Upper lobe of right lung (tissue), 1 donor: ENCODE measurements around the gene TENM4. TPM values are rescaled to one million over a fixed set of nuclear protein-coding genes. Genes with fewer than 3 reads are reported as not detected.
"Not testable (repeated sequence)": the region's sequence is repeated elsewhere in the genome, so short reads cannot be mapped to it uniquely, and the experiment has no call there.

Source experiments
- ATAC-seq: fragments of 200-7000 bp; cut with Tn5 transposase; one replicate; pipeline ENCODE4 v1.9.1; 2020; ENCODE audit warnings: mild to moderate bottlenecking, moderate library complexity
- DNase-seq: peaks from one replicate; pipeline ENCODE4 v3.0.0-alpha.2; 2020
- H3K27ac ChIP-seq: fragments of 200-600 bp; one replicate; pipeline ENCODE4 v1.8.0; 2022
- H3K27me3 ChIP-seq: fragments of 200-600 bp; one replicate; pipeline ENCODE4 v1.8.0; 2022; ENCODE audit warnings: mild to moderate bottlenecking
- H3K36me3 ChIP-seq: fragments of 200-600 bp; one replicate; pipeline ENCODE4 v1.8.0; 2022
- H3K4me1 ChIP-seq: fragments of 200-600 bp; one replicate; pipeline ENCODE4 v1.8.0; 2022
- H3K4me3 ChIP-seq: fragments of 200-600 bp; one replicate; pipeline ENCODE4 v1.8.0; 2022; ENCODE audit warnings: mild to moderate bottlenecking
- H3K9me3 ChIP-seq: fragments of 200-600 bp; one replicate; pipeline ENCODE4 v1.8.0; 2022
- CTCF ChIP-seq: fragments of 200-600 bp; IDR thresholded peaks from one replicate; pipeline ENCODE4 v1.8.0; 2022; ENCODE audit warnings: antibody characterized with exemption
- intact Hi-C: fragments of 100-400 bp; cut with DNase I; formaldehyde crosslinking; loops from one replicate; pipeline ENCODE4 v1.11.0; 2022
- total RNA-seq: library from RNA; stranded (reverse); fragmentation: NEBNext Ultra II Directional; extraction: Animal tissue kit (Norgen Biotek cat#: 25700); gene quantifications from one replicate; pipeline ENCODE4 v1.2.1, GENCODE V29; 2021
- donor health status: DM: no; HTN: yes; CAD: no; lungs with severe emphysema.

TENM4 gene
- total RNA-seq, 1 donor from 2014 or later: 4.3 TPM

GRCh38 chr11:78613378-78613813 lies 827.4 kb downstream of the TENM4 start:
- Histone ChIP-seq H3K27ac (no peak overlapping the region), H3K36me3 (no peaks in the 10 kb centered on the region), H3K27me3 (no peaks in the 10 kb centered on the region), H3K4me3 (no peak overlapping the region), H3K4me1 (no peaks in the 10 kb centered on the region), H3K9me3 (no peaks in the 10 kb centered on the region)
- intact Hi-C loops: no loop called here
- DNase-seq: no peak
- ATAC-seq: no peak
- TF ChIP-seq CTCF: no peak

- ATAC-seq: peak; percentile 28
- Histone ChIP-seq H3K36me3 (no peaks in the 10 kb centered on the region), H3K4me1 (no peaks in the 10 kb centered on the region), H3K9me3 (no peaks in the 10 kb centered on the region), H3K27me3 (no peaks in the 10 kb centered on the region), H3K4me3 (no peak overlapping the region), H3K27ac (no peak overlapping the region)
- TF ChIP-seq CTCF: no peak
- intact Hi-C loops: no loop called here
- DNase-seq: no peak
Measured at GRCh38 chr11:78612721-78613377, 828.0 kb downstream of the TENM4 start.

- H3K27ac ChIP-seq, H3K27me3 ChIP-seq, DNase-seq, H3K4me3 ChIP-seq, H3K4me1 ChIP-seq, intact Hi-C loops, ATAC-seq, H3K36me3 ChIP-seq, H3K9me3 ChIP-seq: not testable (repeated sequence)
Measured at GRCh38 chr11:78609321-78609720, 831.5 kb downstream of the TENM4 start.

GRCh38 chr11:78607696-78608095 lies 833.1 kb downstream of the TENM4 start:
- no peak overlapping the region for H3K27ac ChIP-seq
- H3K4me1 ChIP-seq: no peaks in the 10 kb centered on the region
- no peak overlapping the region for H3K4me3 ChIP-seq
- no peaks in the 10 kb centered on the region for H3K36me3 ChIP-seq
- no peaks in the 10 kb centered on the region for H3K9me3 ChIP-seq
- no peak for TF ChIP-seq CTCF
- ATAC-seq: no peak
- H3K27me3 ChIP-seq: peaks cover 4% of the 10 kb centered on the region
- no peak for DNase-seq
- intact Hi-C loops: no loop called here

- H3K36me3 ChIP-seq: no peaks in the 10 kb centered on the region
- DNase-seq: no peak
- no peak overlapping the region for H3K27ac ChIP-seq
- intact Hi-C loops: no loop called here
- TF ChIP-seq CTCF: no peak
- H3K4me1 ChIP-seq: no peaks in the 10 kb centered on the region
- H3K4me3 ChIP-seq: no peak overlapping the region
- H3K27me3 ChIP-seq: peaks cover 4% of the 10 kb centered on the region
- no peak for ATAC-seq
- H3K9me3 ChIP-seq: no peaks in the 10 kb centered on the region
Measured at GRCh38 chr11:78606667-78607066, 834.2 kb downstream of the TENM4 start.

GRCh38 chr11:78605296-78605695 lies 835.5 kb downstream of the TENM4 start:
- Histone ChIP-seq H3K4me1 (no peaks in the 10 kb centered on the region), H3K36me3 (no peaks in the 10 kb centered on the region), H3K27ac (no peak overlapping the region), H3K27me3 (peaks cover 4% of the 10 kb centered on the region), H3K4me3 (no peak overlapping the region), H3K9me3 (no peaks in the 10 kb centered on the region)
- ATAC-seq: no peak
- intact Hi-C loops: no loop called here
- no peak for DNase-seq
- TF ChIP-seq CTCF: no peak
